ENCODE data around the gene GIGYF2. TPM values are rescaled to one million over a fixed set of nuclear protein-coding genes. Genes with fewer than 3 reads are reported as not detected.

The GIGYF2 gene
- total and polyA plus RNA-seq, 5 experiments from 2014 or later = 18.1 to 86.5 (median 31.1) TPM

DNA sequence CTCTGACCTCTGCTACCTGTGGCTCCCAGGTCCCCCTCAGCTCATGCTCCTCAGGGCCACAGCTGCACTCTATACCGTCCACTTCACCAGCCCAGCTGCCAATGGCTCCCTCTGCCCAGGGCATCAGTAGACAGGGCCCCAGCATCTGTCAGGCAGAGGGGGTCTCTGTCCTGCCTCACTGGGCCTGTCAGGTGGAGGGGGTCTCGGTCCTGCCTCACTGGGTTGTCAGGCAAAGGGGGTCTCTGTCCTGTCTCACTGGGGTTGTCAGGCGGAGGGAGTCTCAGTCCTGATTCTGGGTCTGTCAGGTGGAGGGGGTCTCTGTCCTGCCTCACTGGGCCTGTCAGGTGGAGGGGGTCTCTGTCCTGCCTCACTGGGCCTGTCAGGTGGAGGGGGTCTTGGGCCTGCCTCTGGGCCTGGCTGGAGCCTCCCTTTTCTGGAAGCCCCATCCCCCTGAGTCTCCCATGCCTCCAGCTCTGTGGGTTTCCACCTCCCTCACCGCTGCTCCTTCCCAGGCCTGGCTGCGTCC, 192.8 kb downstream of the GIGYF2 start:
- Mint-ChIP-seq H3K27ac (no peak overlapping the region), H3K4me1 (peaks cover 0 to 7% (median 0%) of the 10 kb centered on the region in 4 donors), H3K27me3 (peaks cover 6 to 36% (median 23%) of the 10 kb centered on the region in 5 donors), H3K9me3 (no peaks in the 10 kb centered on the region), H3K36me3 (no peaks in the 10 kb centered on the region), H3K4me3 (no peak overlapping the region)
- POLR2A ChIA-PET = no interaction called here
- DNase-seq = no peak
- ATAC-seq = no peak

DNA sequence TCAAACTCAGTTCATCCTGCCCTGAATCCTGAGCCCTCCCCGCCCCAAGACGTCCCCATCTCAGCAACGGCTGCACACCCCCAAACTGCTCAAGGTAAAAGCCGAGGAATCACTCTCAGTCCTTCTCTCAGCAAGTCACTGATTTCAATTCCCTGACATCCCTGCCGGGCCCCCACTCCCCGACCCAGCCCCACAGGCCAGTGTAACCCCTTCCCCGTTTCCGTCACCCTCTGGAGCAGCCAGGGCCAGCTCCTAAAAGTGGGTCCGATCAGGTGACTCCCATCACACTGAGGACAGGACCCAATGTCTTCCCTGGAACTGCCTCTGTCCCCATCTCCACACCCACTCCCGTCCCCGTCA, 193.4 kb downstream of the GIGYF2 start:
- no peak for DNase-seq
- H3K9me3 Mint-ChIP-seq = no peaks in the 10 kb centered on the region
- POLR2A ChIA-PET = no interaction called here

DNA sequence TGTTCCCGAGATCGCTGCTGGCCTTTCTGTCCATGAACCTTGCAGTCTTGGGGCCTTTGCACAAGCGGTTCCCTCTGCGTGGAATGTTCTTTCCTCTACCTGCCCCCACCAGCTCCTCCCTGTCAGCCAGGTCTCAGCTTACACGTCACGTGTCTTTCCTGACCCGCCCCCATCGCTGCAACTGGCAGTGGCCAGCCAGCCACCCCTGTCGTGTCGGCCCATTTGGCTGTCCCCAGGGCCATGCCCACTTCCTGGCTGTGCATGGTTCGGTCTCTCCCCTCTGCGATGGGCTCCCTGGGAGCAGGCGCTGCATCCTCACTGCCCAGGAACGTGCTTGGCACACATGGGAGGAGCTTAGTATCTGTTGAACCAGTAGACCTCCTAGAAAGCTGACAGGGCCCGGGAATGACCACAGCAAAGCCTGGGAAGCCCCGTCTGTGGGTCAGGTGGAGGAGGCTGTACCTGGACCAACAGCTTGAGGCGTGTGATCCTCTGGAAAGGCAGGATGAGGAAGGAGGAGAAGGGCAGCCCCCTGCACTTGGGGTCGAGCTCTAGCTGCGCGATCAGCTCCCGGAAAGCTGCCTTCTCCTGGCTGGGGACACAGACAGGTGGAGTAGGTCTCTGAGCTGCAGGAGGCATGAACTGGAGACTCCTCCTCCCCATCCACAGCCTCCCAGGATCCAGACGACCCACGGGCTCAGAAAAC, 193.9 kb downstream of the GIGYF2 start:
- Mint-ChIP-seq H3K4me3 (no peak overlapping the region), H3K27ac (no peak overlapping the region), H3K9me3 (no peaks in the 10 kb centered on the region), H3K36me3 (no peaks in the 10 kb centered on the region), H3K4me1 (peaks cover 0 to 7% (median 0%) of the 10 kb centered on the region in 4 donors), H3K27me3 (peaks cover 5 to 36% (median 23%) of the 10 kb centered on the region in 5 donors)
- no peak for DNase-seq
- ATAC-seq = no peak
- POLR2A ChIA-PET = no interaction called here

More for the DNA sequence above, 193.4 kb downstream of the GIGYF2 start:
- ATAC-seq = no peak
- Mint-ChIP-seq H3K27me3 (peaks cover 6 to 36% (median 23%) of the 10 kb centered on the region in 5 donors), H3K4me1 (peaks cover 0 to 7% (median 0%) of the 10 kb centered on the region in 4 donors), H3K4me3 (no peak overlapping the region), H3K36me3 (no peaks in the 10 kb centered on the region), H3K27ac (no peak overlapping the region)

DNA sequence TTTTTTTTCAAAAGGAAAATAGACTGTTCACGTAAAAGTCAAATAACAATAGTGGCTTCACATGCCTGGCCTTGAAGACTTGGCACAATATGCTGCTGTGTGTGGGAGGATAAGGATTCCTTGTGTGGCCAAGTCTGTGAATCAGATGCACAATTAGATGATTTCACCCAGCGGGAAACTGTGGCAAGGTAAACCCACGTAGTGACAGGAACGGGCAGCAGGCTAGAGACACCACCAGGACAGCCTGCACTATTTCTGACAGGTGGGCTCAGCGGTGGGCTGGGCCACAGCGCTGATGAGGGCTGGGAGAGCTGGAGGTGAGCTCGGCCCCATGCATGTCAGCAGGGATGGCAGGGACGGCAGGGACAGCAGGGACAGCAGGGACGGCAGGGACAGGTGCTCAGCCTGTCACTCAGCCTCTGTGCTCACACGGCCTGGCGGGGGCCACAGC, 194.5 kb downstream of the GIGYF2 start:
- Mint-ChIP-seq H3K36me3 (no peaks in the 10 kb centered on the region), H3K4me1 (peaks cover 0 to 7% (median 0%) of the 10 kb centered on the region in 4 donors)
- POLR2A ChIA-PET = no interaction called here

DNA sequence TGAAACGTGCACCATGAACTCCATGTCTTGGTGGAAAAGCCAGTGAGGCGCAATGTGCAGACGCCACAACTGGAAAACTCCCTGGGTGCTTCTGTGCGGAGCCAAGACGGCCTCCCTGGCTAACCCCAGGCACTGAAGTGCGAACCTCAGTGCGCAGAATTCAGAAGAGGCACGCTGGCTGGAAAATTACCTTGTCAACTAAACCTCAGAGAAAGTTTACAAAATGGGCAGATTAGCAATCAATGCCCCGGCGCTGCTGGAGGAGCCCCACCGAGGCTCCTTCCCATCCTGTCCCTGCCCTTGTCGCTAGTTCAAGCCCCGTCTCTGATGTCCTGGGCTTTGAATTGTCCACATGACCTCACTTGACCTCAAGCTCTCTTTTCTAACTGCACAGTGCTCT, 195.1 kb downstream of the GIGYF2 start:
- Mint-ChIP-seq H3K27me3 (peaks cover 5 to 36% (median 22%) of the 10 kb centered on the region in 5 donors), H3K4me1 (peaks cover 0 to 7% (median 0%) of the 10 kb centered on the region in 4 donors), H3K36me3 (no peaks in the 10 kb centered on the region), H3K4me3 (no peak overlapping the region), H3K9me3 (no peaks in the 10 kb centered on the region), H3K27ac (no peak overlapping the region)
- no peak for ATAC-seq
- DNase-seq = no peak
- POLR2A ChIA-PET = no interaction called here

More for the DNA sequence above, 194.5 kb downstream of the GIGYF2 start:
- Mint-ChIP-seq H3K4me3 (no peak overlapping the region), H3K27ac (no peak overlapping the region), H3K9me3 (no peaks in the 10 kb centered on the region), H3K27me3 (peaks cover 5 to 36% (median 22%) of the 10 kb centered on the region in 5 donors)
- DNase-seq = no peak
- no peak for ATAC-seq

DNA sequence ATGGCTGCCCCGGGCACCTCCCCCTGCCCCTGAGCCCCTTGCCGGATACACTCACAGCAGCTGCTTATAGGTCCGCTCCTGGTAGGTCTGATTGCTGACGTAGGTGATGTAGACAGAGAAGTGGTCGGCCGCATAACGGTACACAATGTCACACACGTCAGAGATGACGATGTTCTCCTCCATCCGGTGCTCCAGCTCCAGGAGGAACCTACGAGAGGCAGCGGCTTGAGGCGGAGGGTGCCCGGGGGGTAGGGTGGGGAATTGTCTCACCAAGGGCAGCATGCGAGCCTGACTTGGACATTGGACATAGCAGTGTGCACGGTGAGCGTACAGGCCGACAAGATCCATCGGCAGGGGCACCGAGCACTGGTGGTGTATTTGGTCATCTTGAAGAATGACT, 195.7 kb downstream of the GIGYF2 start:
- no peak for DNase-seq
- Mint-ChIP-seq H3K4me3 (no peak overlapping the region), H3K9me3 (no peaks in the 10 kb centered on the region), H3K27me3 (peaks cover 5 to 36% (median 22%) of the 10 kb centered on the region in 5 donors), H3K27ac (no peak overlapping the region), H3K4me1 (peaks cover 0 to 7% (median 0%) of the 10 kb centered on the region in 4 donors), H3K36me3 (no peaks in the 10 kb centered on the region)
- POLR2A ChIA-PET = no interaction called here
- no peak for ATAC-seq

DNA sequence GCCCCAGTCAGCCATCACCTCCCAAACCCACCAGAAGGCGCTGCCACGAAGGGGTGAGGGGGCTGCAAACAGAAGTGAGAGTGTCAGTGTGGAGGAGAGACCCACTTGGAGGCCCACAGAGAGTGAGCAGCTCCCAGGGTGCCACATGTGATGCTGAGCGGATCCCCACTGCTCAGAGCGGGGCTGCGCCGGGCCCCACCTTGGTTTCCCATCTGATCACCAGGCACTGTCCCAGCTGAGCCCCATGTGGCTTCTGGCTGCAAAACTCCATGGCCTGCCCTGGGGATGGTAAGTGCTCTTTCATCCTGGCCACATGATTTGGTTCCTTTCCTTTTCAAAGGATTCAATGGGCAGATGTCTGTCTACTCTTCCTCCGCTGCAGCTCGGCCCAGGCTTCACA, 196.7 kb downstream of the GIGYF2 start:
- POLR2A ChIA-PET = no interaction called here
- no peak for DNase-seq
- H3K9me3 Mint-ChIP-seq = no peaks in the 10 kb centered on the region
- H3K27ac Mint-ChIP-seq = no peak overlapping the region
- ATAC-seq = no peak
- H3K36me3 Mint-ChIP-seq = no peaks in the 10 kb centered on the region
- peaks cover 5 to 36% (median 22%) of the 10 kb centered on the region in 5 donors for H3K27me3 Mint-ChIP-seq
- peaks cover 0 to 7% (median 0%) of the 10 kb centered on the region in 4 donors for H3K4me1 Mint-ChIP-seq
- no peak overlapping the region for H3K4me3 Mint-ChIP-seq

DNA sequence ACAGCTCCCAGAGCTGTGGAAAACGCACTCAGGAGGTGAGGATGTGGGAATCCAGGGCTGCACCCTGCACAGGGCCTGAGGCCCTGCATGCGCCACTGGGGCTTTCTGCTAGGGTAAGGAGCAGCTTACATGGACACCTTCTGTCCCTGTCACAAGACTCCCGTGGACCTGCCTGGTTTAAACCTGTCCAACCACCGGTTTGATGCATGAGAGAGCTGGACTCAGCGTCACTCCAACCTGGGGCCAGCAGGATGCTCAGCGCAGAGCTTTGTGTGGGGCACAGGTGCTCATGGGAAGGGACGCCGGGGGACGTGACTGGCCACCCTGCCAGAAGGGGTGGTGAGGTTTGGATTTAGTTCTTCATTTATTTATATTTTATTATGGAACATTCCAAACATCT, 197.1 kb downstream of the GIGYF2 start:
- POLR2A ChIA-PET = no interaction called here
- Mint-ChIP-seq H3K27me3 (peaks cover 5 to 36% (median 22%) of the 10 kb centered on the region in 5 donors), H3K27ac (no peak overlapping the region), H3K4me3 (no peak overlapping the region), H3K36me3 (no peaks in the 10 kb centered on the region), H3K4me1 (peaks cover 0 to 7% (median 0%) of the 10 kb centered on the region in 4 donors), H3K9me3 (no peaks in the 10 kb centered on the region)
- ATAC-seq (no peak), DNase-seq (no peak)

DNA sequence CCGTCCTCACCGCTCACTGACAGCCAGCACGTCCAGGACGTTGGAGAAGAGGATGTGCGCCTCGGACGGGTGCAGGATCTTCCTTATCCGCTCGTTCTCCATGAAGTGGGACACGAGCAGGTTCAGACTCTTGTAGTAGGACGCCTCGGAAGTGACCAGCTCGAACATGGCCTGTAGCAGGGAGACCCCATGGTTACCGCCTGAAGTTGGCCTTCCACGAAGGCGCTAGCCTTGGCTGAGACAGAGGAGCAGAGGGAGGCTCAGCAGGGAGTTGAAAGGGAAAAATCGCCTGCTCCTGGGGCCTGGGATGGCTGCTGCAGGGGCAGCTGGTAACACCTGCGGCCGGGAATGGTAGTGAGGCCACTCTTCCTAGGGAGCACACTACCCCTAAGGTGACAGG, 197.6 kb downstream of the GIGYF2 start:
- H3K36me3 Mint-ChIP-seq = no peaks in the 10 kb centered on the region
- peaks cover 5 to 32% (median 21%) of the 10 kb centered on the region in 5 donors for H3K27me3 Mint-ChIP-seq
- DNase-seq (no peak), ATAC-seq (no peak)
- H3K27ac Mint-ChIP-seq = no peak overlapping the region
- no peak overlapping the region for H3K4me3 Mint-ChIP-seq
- no peaks in the 10 kb centered on the region for H3K9me3 Mint-ChIP-seq
- H3K4me1 Mint-ChIP-seq = peaks cover 0 to 7% (median 0%) of the 10 kb centered on the region in 4 donors
- POLR2A ChIA-PET = no interaction called here

DNA sequence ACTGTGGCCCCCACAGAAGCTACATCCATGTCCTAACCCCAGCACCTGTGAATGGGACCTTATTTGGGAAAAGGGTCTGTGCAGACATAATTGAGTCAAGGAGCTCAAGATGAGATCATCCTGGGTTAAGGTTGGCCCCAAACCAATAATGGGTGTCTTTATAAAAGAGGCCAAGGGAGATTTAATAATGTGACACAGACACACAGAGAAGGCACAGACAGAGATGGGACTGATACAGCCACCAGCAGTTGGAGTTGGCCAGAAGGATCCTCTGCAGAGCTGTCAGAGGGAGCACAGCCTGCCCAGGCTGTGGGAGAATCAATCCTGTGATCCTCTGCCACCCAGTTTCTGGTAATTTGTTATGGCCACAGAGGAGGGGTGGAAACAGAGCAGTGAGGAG, 199.0 kb downstream of the GIGYF2 start:
- Mint-ChIP-seq H3K27me3 (peaks cover 2 to 18% (median 9%) of the 10 kb centered on the region in 5 donors), H3K9me3 (no peaks in the 10 kb centered on the region), H3K27ac (peak overlapping the region in 1 of 10 donors; percentile 59), H3K4me3 (no peak overlapping the region), H3K36me3 (no peaks in the 10 kb centered on the region), H3K4me1 (peaks cover 0 to under 1% (median 0%) of the 10 kb centered on the region in 4 donors)
- DNase-seq (no peak), ATAC-seq (no peak)
- POLR2A ChIA-PET = no interaction called here

DNA sequence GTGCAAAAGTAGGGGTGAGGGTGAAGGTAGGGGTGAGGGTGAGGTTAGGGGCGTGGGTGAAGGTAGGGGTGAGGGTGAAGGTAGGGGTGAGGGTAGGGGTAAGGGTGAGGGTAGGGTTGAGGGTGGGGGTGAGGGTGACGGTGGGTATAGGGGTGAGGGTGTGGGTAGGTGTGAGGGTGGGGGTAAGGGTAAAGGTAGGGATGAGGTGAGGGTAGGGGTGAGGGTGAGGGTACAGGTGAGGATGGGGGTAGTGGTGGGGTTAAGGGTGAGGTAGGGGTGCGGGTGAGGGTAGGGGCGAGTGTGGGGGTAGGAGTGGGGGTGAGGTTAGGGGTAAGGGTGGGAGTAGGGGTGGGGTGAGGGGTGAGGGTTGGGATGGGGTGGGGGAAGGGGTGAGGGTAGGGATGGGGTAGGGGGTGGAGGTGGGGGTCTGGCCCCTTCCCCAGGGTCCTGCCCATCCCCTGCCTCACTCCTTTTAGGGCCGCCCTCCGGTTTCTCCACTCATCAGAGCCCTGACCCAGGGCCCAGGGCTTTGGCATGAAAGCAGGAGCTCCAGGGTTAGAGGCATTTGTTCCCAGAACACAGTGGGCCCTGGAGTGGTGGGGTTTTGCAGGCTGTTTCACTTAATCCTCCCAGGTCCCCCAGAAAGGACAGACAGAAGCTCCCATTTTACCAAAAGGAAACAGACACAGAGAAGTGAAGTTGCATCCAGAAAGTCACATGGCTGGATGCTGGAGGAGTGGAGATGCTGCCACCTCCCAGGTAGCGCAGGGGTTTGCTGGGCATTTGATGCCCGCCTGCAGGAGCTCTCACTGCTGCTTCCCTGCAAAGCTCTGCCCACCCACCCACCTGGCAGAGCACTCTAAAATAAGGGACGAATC, 199.8 kb downstream of the GIGYF2 start:
- POLR2A ChIA-PET = no interaction called here
- H3K27ac Mint-ChIP-seq = no peak overlapping the region
- DNase-seq (no peak), ATAC-seq (no peak)
- no peaks in the 10 kb centered on the region for H3K36me3 Mint-ChIP-seq
- H3K4me1 Mint-ChIP-seq = no peaks in the 10 kb centered on the region
- H3K9me3 Mint-ChIP-seq = no peaks in the 10 kb centered on the region
- H3K27me3 Mint-ChIP-seq = peaks cover 0 to 11% (median 7%) of the 10 kb centered on the region in 5 donors
- H3K4me3 Mint-ChIP-seq = no peak overlapping the region

DNA sequence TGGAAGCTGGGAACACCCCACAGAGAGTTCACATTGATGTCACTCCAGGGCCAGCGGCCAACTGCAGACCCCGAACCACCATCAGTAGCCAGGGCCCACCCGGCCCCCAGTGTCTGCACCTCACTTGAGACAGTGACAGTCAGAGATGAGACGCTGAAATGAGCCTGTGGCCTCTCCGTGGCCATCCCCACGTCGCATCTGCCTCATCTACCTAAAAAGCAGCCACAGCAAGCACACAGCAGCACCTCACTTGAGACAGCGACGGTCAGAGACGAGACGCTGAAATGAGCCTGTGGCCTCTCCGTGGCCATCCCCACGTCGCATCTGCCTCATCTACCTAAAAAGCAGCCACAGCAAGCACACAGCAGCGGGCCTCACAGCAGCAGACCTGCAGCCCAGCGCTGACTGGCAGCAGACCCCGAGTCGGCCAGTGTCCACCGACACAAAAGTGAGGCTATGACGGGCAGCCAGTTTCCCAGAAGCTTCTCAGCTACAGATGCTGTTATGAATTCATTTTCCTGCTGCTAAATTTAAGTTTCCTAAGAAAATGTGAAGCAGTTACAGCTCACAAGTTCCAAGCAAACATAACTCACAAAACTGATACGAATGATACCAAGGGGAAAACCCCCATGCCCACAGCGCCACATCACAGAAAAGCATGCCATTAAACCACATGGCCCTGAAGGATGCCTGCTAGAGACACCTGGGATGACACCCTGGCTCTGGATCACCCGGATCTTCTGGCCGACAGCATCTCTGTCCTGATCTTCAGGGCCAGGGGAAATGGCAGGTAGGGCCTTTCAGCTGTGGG, 200.7 kb downstream of the GIGYF2 start:
- no peak for ATAC-seq
- POLR2A ChIA-PET = no interaction called here

More for the DNA sequence above, 200.7 kb downstream of the GIGYF2 start:
- H3K27me3 Mint-ChIP-seq = peaks cover 0 to 8% (median 1%) of the 10 kb centered on the region in 5 donors
- H3K9me3 Mint-ChIP-seq = no peaks in the 10 kb centered on the region
- H3K4me1 Mint-ChIP-seq = no peaks in the 10 kb centered on the region
- no peaks in the 10 kb centered on the region for H3K36me3 Mint-ChIP-seq
- H3K27ac Mint-ChIP-seq = no peak overlapping the region
- DNase-seq = no peak
- H3K4me3 Mint-ChIP-seq = no peak overlapping the region
